T-helper 9 cell (primary cell): ENCODE measurements around the gene GDF15.
"Not testable (repeated sequence)": the region's sequence is repeated elsewhere in the genome, so short reads cannot be mapped to it uniquely, and the experiment has no call there.

Experiments
- DNase-seq: peaks from one replicate; pipeline ENCODE4 v3.0.0-alpha.2; 2020

The GDF15 gene

GRCh38 chr19:18392926-18393325 lies 7.0 kb downstream of the GDF15 start:
- DNase-seq = no peak

- no peak for DNase-seq
Measured at GRCh38 chr19:18393836-18394235, 7.9 kb downstream of the GDF15 start.

- DNase-seq = no peak
Measured at GRCh38 chr19:18396471-18397241, 10.7 kb downstream of the GDF15 start.

- DNase-seq = no peak
Measured at GRCh38 chr19:18397242-18398202, 11.6 kb downstream of the GDF15 start, which contains the start of gene LRRC25. Gene LRRC25 (minus strand): TSS chr19:18397622. CDS start chr19:18396963, 659 bp downstream.

GRCh38 chr19:18399008-18399407 lies 13.1 kb downstream of the GDF15 start:
- no peak for DNase-seq

- DNase-seq = no peak
Measured at GRCh38 chr19:18401580-18402112, 15.7 kb downstream of the GDF15 start.

GRCh38 chr19:18402455-18403248 lies 16.7 kb downstream of the GDF15 start:
- DNase-seq = not testable (repeated sequence)

GRCh38 chr19:18405754-18406153 lies 19.8 kb downstream of the GDF15 start:
- not testable (repeated sequence) for DNase-seq

GRCh38 chr19:18406749-18407148 lies 20.8 kb downstream of the GDF15 start:
- no peak for DNase-seq

- no peak for DNase-seq
Measured at GRCh38 chr19:18408053-18408476, 22.1 kb downstream of the GDF15 start.

- no peak for DNase-seq
Measured at GRCh38 chr19:18412610-18413239, 26.8 kb downstream of the GDF15 start.

GRCh38 chr19:18414504-18415177 lies 28.7 kb downstream of the GDF15 start:
- no peak for DNase-seq

- no peak for DNase-seq
Measured at GRCh38 chr19:18415178-18415867, 29.4 kb downstream of the GDF15 start.

- peak; percentile 67 for DNase-seq
Measured at GRCh38 chr19:18416778-18417249, 30.9 kb downstream of the GDF15 start.

- DNase-seq = no peak
Measured at GRCh38 chr19:18417250-18418028, 31.5 kb downstream of the GDF15 start.

GRCh38 chr19:18418029-18418482 lies 32.1 kb downstream of the GDF15 start:
- no peak for DNase-seq

- no peak for DNase-seq
Measured at GRCh38 chr19:18418483-18419194, 32.7 kb downstream of the GDF15 start.

- DNase-seq = peak; percentile 68
Measured at GRCh38 chr19:18419195-18419698, 33.3 kb downstream of the GDF15 start, which contains the start of gene SSBP4. Gene SSBP4 (plus strand): TSS chr19:18419398. CDS start chr19:18419649, 251 bp downstream.
